A673 (cell line): ENCODE measurements around the gene LGR6. TPM values are rescaled to one million over a fixed set of nuclear protein-coding genes. Genes with fewer than 3 reads are reported as not detected.

ENCODE experiments used
- BruUV-seq: library from RNA; stranded (reverse); fragments of 400-500 nt; replicated peaks from 2 replicates; lab custom pipeline; 2021; lab: Mats Ljungman, UMichigan
- CTCF ChIA-PET: fragments of 300-600 bp; sonication (Branson Sonifier 250); formaldehyde crosslinking; loops from one replicate; lab custom pipeline; 2022; ENCODE audit warnings: antibody characterized with exemption; lab: Charles Lee
- POLR2A ChIA-PET: fragments of 300-600 bp; sonication (Branson Sonifier 250); formaldehyde crosslinking; loops from one replicate; lab custom pipeline; 2022; ENCODE audit warnings: antibody characterized with exemption; ENCODE audit not compliant: low non-redundant PET; lab: Charles Lee
- DNase-seq: peaks from one replicate; pipeline ENCODE4 v3.0.0-alpha.2; 2015; ENCODE audit warnings: low spot score
- H3K27ac ChIP-seq: fragments of 200-600 bp; sonication (generic); 2 replicates; pipeline ENCODE4 v1.5.1; 2016; ENCODE audit warnings: mixed run types, low read depth, mild to moderate bottlenecking, mixed read lengths, antibody characterized with exemption, low read length; ENCODE audit not compliant: poor library complexity, severe bottlenecking
- H3K27me3 ChIP-seq: fragments of 200-600 bp; sonication (generic); replicated peaks from 2 replicates; pipeline ENCODE4 v1.6.1; 2017; ENCODE audit warnings: mixed run types, low read depth, mild to moderate bottlenecking, mixed read lengths, antibody characterized with exemption, low read length; ENCODE audit not compliant: insufficient read depth, poor library complexity
- H3K36me3 ChIP-seq: fragments of 200-600 bp; sonication (generic); 2 replicates; pipeline ENCODE4 v1.6.1; 2016; ENCODE audit warnings: mixed run types, mild to moderate bottlenecking, mixed read lengths, antibody characterized with exemption, low read length; ENCODE audit not compliant: insufficient read depth, poor library complexity, severe bottlenecking
- H3K4me1 ChIP-seq: fragments of 200-600 bp; sonication (generic); 2 replicates; pipeline ENCODE4 v1.6.1; 2017; ENCODE audit warnings: mixed run types, mild to moderate bottlenecking, mixed read lengths, antibody characterized with exemption, low read length; ENCODE audit not compliant: insufficient read depth, poor library complexity, severe bottlenecking
- H3K4me3 ChIP-seq: fragments of 200-600 bp; sonication (generic); 2 replicates; pipeline ENCODE4 v1.5.1; 2016; ENCODE audit warnings: low read depth, mixed run types, mild to moderate bottlenecking, mixed read lengths, low read length; ENCODE audit not compliant: poor library complexity, severe bottlenecking
- H3K9me3 ChIP-seq: fragments of 200-600 bp; sonication (generic); 2 replicates; pipeline ENCODE4 v1.6.1; 2016; ENCODE audit warnings: mixed run types, low read depth, mild to moderate bottlenecking, mixed read lengths, antibody characterized with exemption, low read length; ENCODE audit not compliant: poor library complexity, severe bottlenecking
- CTCF ChIP-seq: fragments of 300-800, 200-600 bp; sonication (generic); conservative IDR thresholded peaks from 2 replicates; pipeline ENCODE4 v1.5.1; 2017; ENCODE audit warnings: low read depth, mild to moderate bottlenecking, antibody characterized with exemption, low read length, moderate library complexity, mixed read lengths
- EZH2 ChIP-seq: fragments of 200-600 bp; sonication (generic); IDR thresholded peaks from 2 replicates; pipeline ENCODE4 v1.6.1; 2017; ENCODE audit warnings: borderline replicate concordance, low read depth, mild to moderate bottlenecking, mixed read lengths, antibody characterized with exemption, low read length; ENCODE audit not compliant: poor library complexity, severe bottlenecking
- intact Hi-C: fragments of 100-400 bp; cut with micrococcal nuclease; formaldehyde crosslinking; loops from one replicate; pipeline ENCODE4 v1.10.0; 2022; ENCODE audit not compliant: unreplicated experiment
- total RNA-seq: library from RNA; stranded (reverse); gene quantifications from 2 replicates; pipeline ENCODE4 v1.2.3, GENCODE V29; 2021

LGR6 gene
- total RNA-seq, 1 experiment from 2014 or later: not detected

- POLR2A ChIA-PET: no interaction called here
- CTCF ChIA-PET: interaction anchor here (0.9 kb wide), 1 partner anchor 135 kb away, joined by 3 read pairs; no protein-coding TSS in a partner anchor
- H3K36me3 ChIP-seq: no peaks in the 10 kb centered on the region
- no peaks in the 10 kb centered on the region for H3K4me1 ChIP-seq
- TF ChIP-seq CTCF (no peak), EZH2 (no peak)
- no peak overlapping the region for H3K27ac ChIP-seq
- intact Hi-C loops: no loop called here
- H3K9me3 ChIP-seq: no peaks in the 10 kb centered on the region
- BruUV-seq: no TSS peak
- no peak for DNase-seq
- H3K4me3 ChIP-seq: no peak overlapping the region
- H3K27me3 ChIP-seq: no peaks in the 10 kb centered on the region
These were observed 124.6 kb downstream of the LGR6 start for GRCh38 chr1:202317941-202318925.

GRCh38 chr1:202319381-202320080 lies 125.9 kb downstream of the LGR6 start:
- Histone ChIP-seq H3K4me1 (no peaks in the 10 kb centered on the region), H3K27ac (no peak overlapping the region), H3K4me3 (no peak overlapping the region), H3K36me3 (no peaks in the 10 kb centered on the region), H3K9me3 (no peaks in the 10 kb centered on the region), H3K27me3 (no peaks in the 10 kb centered on the region)
- intact Hi-C loops: no loop called here
- DNase-seq: no peak
- TF ChIP-seq EZH2: no peak
- no peak for TF ChIP-seq CTCF
- BruUV-seq: no TSS peak
- ChIA-PET CTCF (no interaction called here), POLR2A (no interaction called here)

- ChIA-PET CTCF (no interaction called here), POLR2A (no interaction called here)
- no peak overlapping the region for H3K27ac ChIP-seq
- H3K27me3 ChIP-seq: no peaks in the 10 kb centered on the region
- no peak for TF ChIP-seq EZH2
- no peak for TF ChIP-seq CTCF
- no peaks in the 10 kb centered on the region for H3K4me1 ChIP-seq
- BruUV-seq: no TSS peak
- no peaks in the 10 kb centered on the region for H3K36me3 ChIP-seq
- H3K4me3 ChIP-seq: no peak overlapping the region
- H3K9me3 ChIP-seq: no peaks in the 10 kb centered on the region
- intact Hi-C loops: no loop called here
- DNase-seq: no peak
These were observed 126.4 kb downstream of the LGR6 start for GRCh38 chr1:202320081-202320405.
